HEK293 (cell line): ENCODE data around the gene CHST14.

Source experiments
- CTCF ChIA-PET: fragments of 350-600 bp; formaldehyde crosslinking; extraction: SDS; loops from one replicate; lab custom pipeline; 2021; ENCODE audit warnings: antibody characterized with exemption; lab: Yijun Ruan, JAX
- POLR2A ChIA-PET: fragments of 300-600 bp; formaldehyde crosslinking; extraction: SDS; loops from one replicate; lab custom pipeline; 2020; ENCODE audit warnings: antibody characterized with exemption, inconsistent platforms; lab: Yijun Ruan, JAX
- H3K27ac ChIP-seq: fragments of 200-500 bp; sonication (Bioruptor generic); 2 replicates; pipeline ENCODE4 v1.5.1; 2014; ENCODE audit warnings: low read depth, low read length, control low read depth, inconsistent platforms; ENCODE audit errors: extremely low read depth
- H3K36me3 ChIP-seq, 2 experiments: fragments of 200-500 bp in 1 of 2; sonication (Bioruptor generic) in 1 of 2; 1 replicate in 1 of 2; 2 replicates in 1 of 2; pipeline ENCODE4 v1.5.1; 2014 to 2017; ENCODE audit warnings: inconsistent platforms in 2 of 2, low read length in 2 of 2; ENCODE audit not compliant: control insufficient read depth in 2 of 2, insufficient read depth in 1 of 2
- H3K4me1 ChIP-seq: fragments of 200-500 bp; sonication (Bioruptor generic); 2 replicates; pipeline ENCODE4 v1.5.1; 2014; ENCODE audit warnings: mild to moderate bottlenecking, low read length, inconsistent platforms; ENCODE audit not compliant: control insufficient read depth, insufficient read depth
- H3K4me3 ChIP-seq: 2 replicates; pipeline ENCODE4 v1.5.1; 2011; ENCODE audit warnings: low read depth, mild to moderate bottlenecking, control low read depth, low read length, moderate library complexity
- H3K9me3 ChIP-seq: fragments of 200-500 bp; sonication (Bioruptor generic); 2 replicates; pipeline ENCODE4 v1.5.1; 2014; ENCODE audit warnings: low read depth, low read length, inconsistent platforms; ENCODE audit not compliant: control insufficient read depth, insufficient read depth
- ATF2 ChIP-seq: fragments of 450-650 bp; formaldehyde crosslinking; IDR thresholded peaks from 2 replicates; pipeline ENCODE4 v1.5.1; 2016; ENCODE audit warnings: missing biosample characterization, missing genetic modification characterization, low read depth
- BCL11A ChIP-seq: fragments of 450-650 bp; formaldehyde crosslinking; IDR thresholded peaks from 2 replicates; pipeline ENCODE4 v1.5.1; 2016; ENCODE audit warnings: low read depth, missing biosample characterization, missing genetic modification characterization
- BCL6B ChIP-seq: fragments of 450-650 bp; formaldehyde crosslinking; IDR thresholded peaks from 2 replicates; pipeline ENCODE4 v1.5.1; 2017; ENCODE audit warnings: missing biosample characterization, missing genetic modification characterization
- CTCF ChIP-seq: fragments of 450-650 bp; formaldehyde crosslinking; IDR thresholded peaks from 2 replicates; pipeline ENCODE4 v1.5.1; 2016; ENCODE audit warnings: missing biosample characterization, missing genetic modification characterization
- HOXA7 ChIP-seq: sonication (generic); formaldehyde crosslinking; IDR thresholded peaks from 2 replicates; pipeline ENCODE4 v1.8.1; 2022; ENCODE audit warnings: missing genetic modification reagents, borderline replicate concordance
- KLF17 ChIP-seq: fragments of 450-650 bp; formaldehyde crosslinking; IDR thresholded peaks from 2 replicates; pipeline ENCODE4 v1.5.1; 2016; ENCODE audit warnings: missing biosample characterization, missing genetic modification characterization
- MYNN ChIP-seq: fragments of 450-650 bp; formaldehyde crosslinking; IDR thresholded peaks from 2 replicates; pipeline ENCODE4 v1.5.1; 2016; ENCODE audit warnings: missing biosample characterization, missing genetic modification characterization, borderline replicate concordance
- MZF1 ChIP-seq: fragments of 450-650 bp; formaldehyde crosslinking; IDR thresholded peaks from 2 replicates; pipeline ENCODE4 v1.5.1; 2017; ENCODE audit warnings: missing biosample characterization, missing genetic modification characterization, borderline replicate concordance
- PRDM4 ChIP-seq: fragments of 450-650 bp; formaldehyde crosslinking; IDR thresholded peaks from 2 replicates; pipeline ENCODE4 v1.5.1; 2017; ENCODE audit warnings: missing biosample characterization, missing genetic modification characterization
- SP2 ChIP-seq: fragments of 450-650 bp; formaldehyde crosslinking; IDR thresholded peaks from 2 replicates; pipeline ENCODE4 v1.5.1; 2016; ENCODE audit warnings: missing biosample characterization, missing genetic modification characterization
- SP7 ChIP-seq: fragments of 450-650 bp; formaldehyde crosslinking; IDR thresholded peaks from 2 replicates; pipeline ENCODE4 v1.5.1; 2016; ENCODE audit warnings: missing biosample characterization, missing genetic modification characterization
- YY2 ChIP-seq: fragments of 450-650 bp; formaldehyde crosslinking; IDR thresholded peaks from 2 replicates; pipeline ENCODE4 v1.5.1; 2016; ENCODE audit warnings: missing biosample characterization, missing genetic modification characterization
- ZBTB7A ChIP-seq: fragments of 450-650 bp; formaldehyde crosslinking; IDR thresholded peaks from 2 replicates; pipeline ENCODE4 v1.5.1; 2016; ENCODE audit warnings: low read depth, missing biosample characterization, missing genetic modification characterization
- ZNF366 ChIP-seq: fragments of 450-650 bp; formaldehyde crosslinking; conservative IDR thresholded peaks from 2 replicates; pipeline ENCODE4 v1.5.1; 2016; ENCODE audit warnings: missing biosample characterization, missing genetic modification characterization
- ZNF596 ChIP-seq: fragments of 450-650 bp; IDR thresholded peaks from 2 replicates; pipeline ENCODE4 v1.5.0; 2018; ENCODE audit warnings: missing biosample characterization, mild to moderate bottlenecking, missing genetic modification characterization, moderate library complexity
- ZNF629 ChIP-seq: fragments of 450-650 bp; formaldehyde crosslinking; IDR thresholded peaks from 2 replicates; pipeline ENCODE4 v1.5.1; 2017; ENCODE audit warnings: missing biosample characterization, missing genetic modification characterization
- ZNF747 ChIP-seq: fragments of 450-650 bp; formaldehyde crosslinking; IDR thresholded peaks from 2 replicates; pipeline ENCODE4 v1.5.1; 2016; ENCODE audit warnings: missing biosample characterization, missing genetic modification characterization
- ZNF768 ChIP-seq: fragments of 450-650 bp; formaldehyde crosslinking; IDR thresholded peaks from 2 replicates; pipeline ENCODE4 v1.5.1; 2018; ENCODE audit warnings: missing biosample characterization, mild to moderate bottlenecking, missing genetic modification characterization
- ZNF777 ChIP-seq: fragments of 450-650 bp; formaldehyde crosslinking; IDR thresholded peaks from 2 replicates; pipeline ENCODE4 v1.5.1; 2017; ENCODE audit warnings: missing biosample characterization, missing genetic modification characterization, borderline replicate concordance
- ZNF830 ChIP-seq: fragments of 450-650 bp; IDR thresholded peaks from 2 replicates; pipeline ENCODE4 v1.5.0; 2018; ENCODE audit warnings: missing biosample characterization, missing genetic modification characterization, low read depth, mild to moderate bottlenecking, moderate library complexity
- ZSCAN23 ChIP-seq: fragments of 450-650 bp; formaldehyde crosslinking; IDR thresholded peaks from 2 replicates; pipeline ENCODE4 v1.5.1; 2016; ENCODE audit warnings: missing biosample characterization, missing genetic modification characterization
- ZSCAN5A ChIP-seq: fragments of 450-650 bp; formaldehyde crosslinking; IDR thresholded peaks from 2 replicates; pipeline ENCODE4 v1.5.1; 2016; ENCODE audit warnings: missing biosample characterization, missing genetic modification characterization
- ZXDB ChIP-seq: fragments of 450-650 bp; formaldehyde crosslinking; IDR thresholded peaks from 2 replicates; pipeline ENCODE4 v1.5.1; 2016; ENCODE audit warnings: missing biosample characterization, missing genetic modification characterization

CHST14 gene

GRCh38 chr15:40499931-40500330 is 29.1 kb downstream of the CHST14 start:
- CTCF ChIA-PET, result interaction anchor here (0.6 kb wide), 1 partner anchor 20 kb away, joined by 3 read pairs; no protein-coding TSS in a partner anchor
- H3K36me3 ChIP-seq, result no peaks in the 10 kb centered on the region
- no peaks in the 10 kb centered on the region for H3K4me1 ChIP-seq
- TF ChIP-seq ZSCAN5A (tag by site-specific recombination), result no peak
- no peak for TF ChIP-seq BCL11A
- TF ChIP-seq ZNF366, result peak; percentile 37; the same call in 1 of the 2 replicates
- no peak overlapping the region for H3K4me3 ChIP-seq
- POLR2A ChIA-PET, result interaction anchor here (0.6 kb wide), 1 partner anchor 27 kb away, joined by 3 read pairs; no protein-coding TSS in a partner anchor
- H3K27ac ChIP-seq, result no peak overlapping the region
- no peaks in the 10 kb centered on the region for H3K9me3 ChIP-seq

- ChIA-PET POLR2A (no interaction called here), CTCF (no interaction called here)
- Histone ChIP-seq H3K27ac (no peak overlapping the region), H3K9me3 (no peaks in the 10 kb centered on the region), H3K36me3 (no peaks in the 10 kb centered on the region), H3K4me3 (no peak overlapping the region), H3K4me1 (no peaks in the 10 kb centered on the region)
- TF ChIP-seq ZNF596 (tag by site-specific recombination) (no peak), KLF17 (tag by site-specific recombination) (no peak), ATF2 (tag by site-specific recombination) (0 out of 2 replicates have a peak, but pooled peaks have one; percentile 23), SP2 (no peak), SP7 (tag by site-specific recombination) (0 out of 2 replicates have a peak, but pooled peaks have one; percentile 28), ZNF768 (no peak), ZSCAN23 (tag by site-specific recombination) (no peak), MZF1 (tag by site-specific recombination) (no peak), ZNF777 (no peak), PRDM4 (tag by site-specific recombination) (no peak), CTCF (tag by site-specific recombination) (no peak), ZNF747 (tag by site-specific recombination) (no peak), BCL6B (tag by site-specific recombination) (no peak), ZNF830 (tag by site-specific recombination) (no peak), MYNN (tag by site-specific recombination) (no peak), HOXA7 (CRISPR knock-in tag) (no peak), ZBTB7A (tag by site-specific recombination) (no peak), ZXDB (tag by site-specific recombination) (no peak), YY2 (tag by site-specific recombination) (no peak), ZNF629 (tag by site-specific recombination) (no peak)
Measured at GRCh38 chr15:40500568-40501330, 30.0 kb downstream of the CHST14 start.
